NCI-H345 (cell line): ENCODE measurements around the gene WIPF3.
"Not testable (repeated sequence)": the region's sequence is repeated elsewhere in the genome, so short reads cannot be mapped to it uniquely, and the experiment has no call there.

Experiments
- DNase-seq: peaks from one replicate; lab custom pipeline; 2025; lab: John Stamatoyannopoulos, UW

WIPF3 gene

GRCh38 chr7:29881724-29882123, 75.4 kb downstream of the WIPF3 start:
- DNase-seq = peak; percentile 13

DNA sequence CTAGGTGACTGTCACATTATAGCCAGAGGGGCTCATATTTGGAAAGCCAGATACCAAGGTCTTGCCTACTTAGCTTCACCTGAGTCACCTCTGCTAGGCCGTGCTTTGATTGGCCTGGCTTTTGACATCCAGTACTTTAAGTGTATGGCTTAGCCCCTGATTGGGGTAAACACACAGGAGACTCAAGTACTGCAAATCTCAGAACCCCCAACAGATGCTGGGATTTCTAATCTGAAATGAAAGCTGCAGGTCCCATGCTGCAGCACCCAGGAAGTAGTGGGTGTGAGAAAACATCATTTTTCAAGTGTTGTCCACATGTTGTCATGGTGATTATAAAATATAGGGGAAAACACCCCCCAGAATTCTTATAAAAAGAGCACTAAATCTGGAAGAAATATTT, 76.2 kb downstream of the WIPF3 start:
- DNase-seq = no peak

DNA sequence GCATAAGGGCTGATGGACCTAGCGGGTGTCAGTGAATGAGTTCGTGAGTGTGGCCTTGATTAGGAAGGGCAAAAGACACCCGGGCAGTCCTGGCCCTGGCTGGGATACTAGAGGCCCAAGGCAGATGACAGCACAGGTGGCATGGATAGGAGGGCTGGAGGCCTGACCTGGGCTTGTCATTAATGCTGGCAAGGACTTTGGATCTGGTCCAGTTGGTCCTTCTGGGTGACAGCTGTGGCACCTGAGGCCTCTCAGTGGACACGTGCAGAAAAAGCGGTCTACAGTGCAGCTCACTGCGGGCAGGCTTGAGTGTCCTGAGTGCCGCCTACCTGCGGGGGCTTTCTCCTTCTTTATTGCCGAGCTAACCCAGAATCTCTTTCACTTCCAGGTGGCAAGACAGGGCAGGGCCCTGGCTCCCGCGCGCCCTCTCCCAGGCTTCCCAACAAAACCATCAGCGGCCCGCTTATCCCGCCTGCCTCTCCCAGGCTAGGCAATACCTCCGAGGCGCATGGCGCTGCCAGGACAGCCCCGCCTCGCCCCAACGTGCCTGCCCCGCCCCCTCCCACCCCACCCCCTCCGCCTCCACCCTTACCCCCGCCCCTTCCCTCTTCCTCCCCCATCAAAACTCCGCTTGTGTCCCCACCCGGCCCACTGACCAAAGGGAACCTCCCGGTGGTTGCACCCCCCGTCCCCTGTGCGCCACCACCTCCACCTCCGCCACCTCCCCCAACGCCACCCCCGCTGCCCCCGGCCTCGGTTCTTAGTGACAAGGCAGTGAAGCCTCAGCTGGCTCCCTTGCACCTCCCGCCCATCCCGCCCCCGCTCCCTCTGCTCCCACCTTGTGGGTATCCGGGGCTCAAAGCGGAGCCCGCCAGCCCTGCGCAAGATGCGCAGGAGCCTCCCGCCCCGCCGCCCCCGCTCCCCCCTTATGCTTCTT, 77.4 kb downstream of the WIPF3 start:
- DNase-seq = peak; percentile 76

DNA sequence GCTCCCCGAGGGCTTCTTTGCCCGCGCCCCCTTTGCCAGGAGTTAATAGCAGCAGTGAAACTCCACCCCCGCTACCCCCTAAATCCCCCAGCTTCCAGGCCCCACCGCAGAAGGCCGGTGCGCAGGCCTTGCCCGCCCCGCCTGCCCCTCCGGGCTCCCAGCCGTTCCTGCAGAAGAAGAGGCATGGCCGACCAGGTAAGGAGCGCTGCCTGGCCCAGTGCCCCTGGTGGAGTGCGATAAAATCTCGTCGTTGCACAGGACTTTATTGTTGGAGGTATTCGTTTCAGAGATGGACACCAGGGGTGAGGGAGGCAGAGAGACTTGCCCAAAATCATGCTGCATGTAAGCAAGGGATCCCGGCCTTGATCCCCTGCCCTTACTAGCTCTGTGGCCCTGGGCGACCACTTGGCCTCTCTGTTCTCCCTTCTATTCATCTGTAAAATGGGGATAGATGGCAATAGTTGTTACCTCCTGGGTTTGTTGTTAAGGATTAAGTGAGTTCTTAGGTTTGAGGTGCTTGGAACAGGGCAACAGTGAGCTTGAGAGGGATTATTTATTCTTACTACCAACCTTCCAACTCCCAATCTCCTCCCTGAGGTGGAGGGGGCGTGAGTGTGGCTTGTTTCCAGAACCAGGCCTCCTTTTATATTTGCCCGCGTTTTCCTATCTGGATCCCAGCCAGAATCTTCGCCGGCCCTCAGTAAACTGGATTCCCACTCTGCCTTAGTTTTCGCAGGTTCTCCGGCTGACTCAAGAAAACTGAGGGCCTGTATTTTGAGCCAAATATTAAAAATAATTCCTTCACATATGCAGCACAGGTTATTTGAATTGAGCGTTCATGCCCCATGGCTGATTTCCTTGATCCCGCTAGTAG, 78.3 kb downstream of the WIPF3 start:
- peak; percentile 82 for DNase-seq

GRCh38 chr7:29885626-29886025, 79.3 kb downstream of the WIPF3 start:
- DNase-seq = peak; percentile 8

DNA sequence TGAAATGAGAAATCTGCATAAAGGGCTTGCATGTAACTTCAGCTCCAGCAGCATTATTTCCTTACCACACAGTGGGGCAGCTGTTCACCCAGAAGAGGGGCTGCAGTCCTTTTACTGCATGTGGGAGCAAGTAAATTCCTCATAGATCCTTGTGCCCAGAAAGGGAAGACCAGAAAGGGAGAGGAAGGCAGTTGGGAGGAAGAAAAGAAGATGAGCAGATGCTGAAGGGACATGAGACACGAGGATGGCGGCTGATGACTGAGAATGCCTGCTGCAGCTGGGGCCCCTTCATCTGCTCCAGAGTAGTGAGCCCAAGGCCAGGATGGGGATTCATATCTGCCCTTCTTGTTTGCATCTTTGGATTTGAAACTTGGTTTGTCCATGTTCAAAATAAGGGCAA, 80.5 kb downstream of the WIPF3 start:
- DNase-seq = no peak

DNA sequence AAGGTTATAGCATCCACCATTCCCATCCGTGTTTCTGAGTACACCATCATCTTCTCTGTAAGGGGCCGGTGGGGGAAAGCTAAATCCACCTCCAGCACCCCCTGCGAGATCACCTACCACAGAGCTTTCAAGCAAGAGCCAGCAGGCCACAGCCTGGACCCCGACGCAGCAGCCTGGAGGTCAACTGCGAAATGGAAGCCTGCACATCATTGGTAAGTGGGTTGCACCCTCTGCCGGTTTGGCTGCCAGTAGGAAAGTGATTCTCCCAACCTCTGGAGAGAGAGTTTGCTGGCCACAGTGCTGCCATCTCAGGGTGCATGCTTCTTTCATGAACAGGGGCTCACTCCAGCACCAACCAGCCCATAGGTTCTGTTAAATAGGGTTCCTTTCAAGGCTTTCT, 81.7 kb downstream of the WIPF3 start:
- DNase-seq = no peak

- no peak for DNase-seq
These were observed 83.0 kb downstream of the WIPF3 start for GRCh38 chr7:29889288-29889687.

GRCh38 chr7:29890251-29890650, 83.9 kb downstream of the WIPF3 start:
- no peak for DNase-seq

- not testable (repeated sequence) for DNase-seq
These were observed 84.5 kb downstream of the WIPF3 start for GRCh38 chr7:29890786-29891185.

- DNase-seq = no peak
These were observed 85.5 kb downstream of the WIPF3 start for GRCh38 chr7:29891766-29892165.

DNA sequence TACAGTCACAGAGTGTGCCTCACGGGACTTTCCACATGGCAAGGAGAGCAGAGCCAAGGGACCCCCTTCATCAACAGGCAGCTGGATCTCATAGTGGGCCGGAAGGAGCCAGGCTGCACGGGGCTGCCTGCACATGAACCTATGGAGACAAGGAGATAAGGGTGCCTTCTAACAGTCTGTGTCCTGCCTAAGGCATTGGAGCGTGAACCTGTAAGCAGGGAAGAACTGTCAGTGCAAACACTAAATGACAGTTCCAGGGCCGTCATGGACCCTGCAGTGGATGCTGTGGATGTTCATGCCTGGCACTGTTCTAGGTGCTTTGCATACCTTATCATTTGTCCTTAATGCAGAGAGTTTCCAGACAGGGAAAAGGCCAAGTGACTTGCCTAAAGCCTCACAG, 85.9 kb downstream of the WIPF3 start:
- DNase-seq = no peak

DNA sequence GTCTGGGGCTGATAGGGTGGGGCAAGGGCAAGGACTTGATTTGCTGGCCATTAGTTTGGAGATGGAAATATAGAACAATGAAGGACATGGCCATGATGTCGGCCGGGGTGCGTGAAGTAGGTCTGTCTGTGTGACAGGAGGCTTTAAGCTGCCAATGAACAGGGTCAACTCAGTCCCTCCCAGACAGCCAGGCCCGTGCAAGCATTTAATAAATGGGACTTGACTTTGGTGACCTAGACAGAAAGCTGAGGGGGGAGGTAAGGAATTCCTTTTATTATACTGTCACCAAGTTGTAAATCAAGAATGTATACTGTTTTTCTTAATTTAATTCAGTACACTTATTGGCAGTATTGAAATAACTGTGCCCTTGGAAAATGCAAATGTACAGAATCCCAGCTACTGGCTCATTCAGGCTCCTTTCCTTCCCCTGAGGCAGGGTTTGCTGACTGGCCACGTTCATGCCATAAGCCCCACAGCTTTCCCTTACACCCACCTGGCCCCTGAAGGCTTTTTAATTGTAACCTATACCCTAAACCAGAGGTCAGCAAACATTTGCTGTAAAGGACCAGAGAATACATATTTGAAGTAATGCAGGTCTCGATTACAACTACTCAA, 87.2 kb downstream of the WIPF3 start:
- DNase-seq = no peak

- DNase-seq = no peak
These were observed 87.9 kb downstream of the WIPF3 start for GRCh38 chr7:29894256-29894655.

DNA sequence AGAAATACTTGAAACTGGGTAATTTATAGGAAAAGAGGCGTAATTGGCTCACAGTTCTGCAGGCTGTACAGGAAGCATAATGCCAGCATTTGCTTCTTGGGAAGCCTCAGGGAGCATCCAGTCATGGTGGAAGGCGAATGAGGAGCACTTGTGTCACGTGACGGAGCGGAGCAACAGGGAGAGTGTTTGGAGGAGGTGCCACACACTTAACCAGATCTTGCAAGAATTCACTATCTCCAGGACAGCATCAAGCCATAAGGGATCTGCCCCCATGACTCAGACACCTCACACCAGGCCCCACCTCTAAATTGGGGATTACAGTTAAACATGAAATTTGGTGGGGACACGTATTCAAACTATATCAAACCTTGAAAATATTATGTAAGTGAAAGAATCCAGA, 89.3 kb downstream of the WIPF3 start:
- no peak for DNase-seq

DNA sequence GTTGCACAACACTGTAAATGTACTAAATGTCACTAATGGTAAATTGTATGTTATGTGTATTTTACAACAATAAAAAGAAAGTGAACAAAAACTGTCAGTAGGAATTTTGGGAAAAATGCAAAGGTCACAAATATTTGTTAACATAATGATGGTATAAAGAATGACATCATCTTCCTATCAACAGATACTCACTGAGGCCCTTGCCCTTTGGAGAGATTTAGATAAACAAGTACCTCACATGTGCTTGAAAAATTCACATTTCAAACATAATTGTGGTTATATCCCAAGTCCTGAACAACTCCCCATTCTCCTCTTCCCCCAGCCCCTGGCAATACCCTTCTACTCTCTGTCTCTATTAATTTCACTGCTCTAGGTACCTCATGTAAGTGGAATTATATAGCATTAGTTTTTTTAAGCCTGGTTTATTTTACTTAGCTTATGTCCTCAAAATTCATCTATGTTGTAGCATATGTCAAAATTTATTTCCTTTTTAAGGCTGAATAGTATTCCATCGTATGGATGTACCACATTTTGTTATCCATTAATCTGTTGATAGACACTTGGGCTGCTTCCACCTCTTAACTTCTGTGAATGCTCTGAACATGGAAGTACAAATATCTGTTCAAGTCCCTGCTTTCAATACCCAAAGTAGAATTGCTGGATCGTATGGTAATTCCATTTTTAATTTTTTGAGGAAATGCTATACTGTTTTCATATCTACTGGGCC, 90.5 kb downstream of the WIPF3 start:
- no peak for DNase-seq

DNA sequence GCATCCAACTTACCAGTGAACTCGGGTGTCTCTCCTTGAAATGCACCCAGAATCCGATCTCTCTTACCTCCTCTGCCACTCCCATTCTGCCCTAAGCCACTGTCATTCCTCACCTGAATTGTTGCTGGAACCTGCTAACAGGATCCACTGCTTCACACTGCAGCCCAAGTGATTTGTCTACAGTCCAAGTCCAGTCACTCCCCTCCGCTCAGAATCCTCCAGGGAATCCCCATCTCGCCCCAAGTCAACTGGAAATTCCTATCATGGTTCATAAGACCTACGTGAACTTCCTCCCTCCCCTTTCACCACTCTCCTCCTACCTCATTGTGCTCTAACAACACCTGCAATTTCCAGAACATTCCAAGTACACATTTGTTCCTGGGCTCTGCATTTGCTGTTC, 92.0 kb downstream of the WIPF3 start:
- no peak for DNase-seq

GRCh38 chr7:29900745-29901144, 94.4 kb downstream of the WIPF3 start:
- DNase-seq = no peak

- no peak for DNase-seq
These were observed 100.1 kb downstream of the WIPF3 start for GRCh38 chr7:29906200-29907022.

DNA sequence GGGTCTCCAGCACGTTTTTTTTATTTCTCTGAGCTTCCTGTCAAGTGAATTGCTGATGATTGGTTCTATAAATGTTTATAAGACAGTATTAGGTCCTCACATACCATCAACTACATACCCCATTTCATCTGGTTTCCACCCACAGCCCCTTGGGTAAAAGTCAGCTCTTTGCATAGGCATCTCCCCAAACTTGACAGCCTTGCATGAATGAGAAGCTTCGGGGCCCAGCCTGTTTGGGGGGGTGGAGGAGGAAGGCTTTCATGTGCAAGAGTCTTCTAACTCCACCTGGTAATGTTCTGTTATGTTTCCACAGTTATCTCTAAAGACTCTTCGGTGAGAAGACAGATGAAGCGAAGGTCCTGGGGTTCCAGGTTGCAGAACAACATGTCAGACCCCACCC, 107.9 kb downstream of the WIPF3 start:
- no peak for DNase-seq
